22Rv1 (cell line): ENCODE results near the gene CLN3.

Source experiments
- ZFX ChIP-seq: fragments of 450-650 bp; IDR thresholded peaks from 2 replicates; pipeline ENCODE4 v1.6.1; 2017; ENCODE audit warnings: antibody characterized with exemption, borderline replicate concordance
- TF ChIP-seq, protein P1 (sequence below): fragments of 450-650 bp; IDR thresholded peaks from 2 replicates; pipeline ENCODE4 v1.5.1; 2017; ENCODE audit warnings: mild to moderate bottlenecking

DNA sequence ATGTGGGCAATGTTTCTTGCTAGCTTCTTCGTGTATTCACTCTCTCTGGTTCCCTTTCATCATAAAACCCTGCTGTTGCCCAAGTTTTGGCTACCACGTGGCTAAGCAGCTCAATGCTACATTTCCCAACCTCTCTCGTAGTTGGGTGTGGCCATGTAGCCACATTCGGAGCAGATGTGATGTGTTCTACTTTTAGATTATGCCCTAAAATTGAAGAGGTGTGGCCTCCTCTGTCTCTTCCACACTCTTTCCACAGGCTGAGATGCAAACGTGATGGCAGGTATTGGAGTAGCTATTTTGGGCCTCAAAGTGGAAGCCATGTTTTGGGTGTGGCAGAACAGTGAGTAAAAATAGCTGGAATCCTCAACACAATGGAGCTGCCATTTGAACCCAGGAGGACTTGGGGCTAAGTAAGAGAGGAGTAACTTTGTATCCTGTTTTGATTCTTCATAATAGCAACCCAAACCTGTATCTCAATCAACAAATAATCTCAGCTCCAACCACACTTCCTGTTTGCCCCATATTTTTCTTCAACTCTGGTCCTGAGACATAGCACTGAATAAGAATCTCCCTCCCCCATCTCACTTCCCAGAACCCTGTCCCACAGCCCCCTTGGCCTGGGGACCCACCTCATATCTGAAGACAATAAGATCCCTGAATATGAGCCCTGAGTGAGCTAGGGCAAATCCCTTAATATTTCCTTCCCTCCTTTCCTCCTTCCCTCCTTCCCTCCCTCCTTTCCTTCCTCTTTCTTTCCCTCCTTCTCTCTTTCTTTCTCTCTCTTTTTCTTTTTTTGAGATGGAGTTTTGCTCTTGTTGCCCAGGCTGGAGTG, 42.9 kb upstream of the CLN3 start:
- TF ChIP-seq, protein P1, sequence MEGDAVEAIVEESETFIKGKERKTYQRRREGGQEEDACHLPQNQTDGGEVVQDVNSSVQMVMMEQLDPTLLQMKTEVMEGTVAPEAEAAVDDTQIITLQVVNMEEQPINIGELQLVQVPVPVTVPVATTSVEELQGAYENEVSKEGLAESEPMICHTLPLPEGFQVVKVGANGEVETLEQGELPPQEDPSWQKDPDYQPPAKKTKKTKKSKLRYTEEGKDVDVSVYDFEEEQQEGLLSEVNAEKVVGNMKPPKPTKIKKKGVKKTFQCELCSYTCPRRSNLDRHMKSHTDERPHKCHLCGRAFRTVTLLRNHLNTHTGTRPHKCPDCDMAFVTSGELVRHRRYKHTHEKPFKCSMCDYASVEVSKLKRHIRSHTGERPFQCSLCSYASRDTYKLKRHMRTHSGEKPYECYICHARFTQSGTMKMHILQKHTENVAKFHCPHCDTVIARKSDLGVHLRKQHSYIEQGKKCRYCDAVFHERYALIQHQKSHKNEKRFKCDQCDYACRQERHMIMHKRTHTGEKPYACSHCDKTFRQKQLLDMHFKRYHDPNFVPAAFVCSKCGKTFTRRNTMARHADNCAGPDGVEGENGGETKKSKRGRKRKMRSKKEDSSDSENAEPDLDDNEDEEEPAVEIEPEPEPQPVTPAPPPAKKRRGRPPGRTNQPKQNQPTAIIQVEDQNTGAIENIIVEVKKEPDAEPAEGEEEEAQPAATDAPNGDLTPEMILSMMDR = no peak
- TF ChIP-seq ZFX = no peak
